Adrenal gland (tissue), 5 donors: ENCODE measurements around the gene SLC26A4.

ENCODE experiments used
- POLR2A ChIP-seq, 2 donors: fragments of 450-650 bp; IDR thresholded peaks; one replicate each; pipeline ENCODE4 v1.6.1; 2017; ENCODE audit warnings: antibody characterized with exemption in 2 of 2, mild to moderate bottlenecking in 2 of 2, moderate library complexity in 1 of 2
- TF ChIP-seq, protein P1 (sequence below), 6 experiments: fragments of 450-650 bp in 4 of 6; fragments of 200-600 bp in 2 of 6; sonication (generic) in 1 of 6; IDR thresholded peaks; 1 replicate in 5 of 6; 2 replicates in 1 of 6; pipeline versions ENCODE4 v1.5.1 to v1.8.0; 2016 to 2021; ENCODE audit warnings: antibody characterized with exemption in 6 of 6, mild to moderate bottlenecking in 2 of 6, moderate library complexity in 1 of 6
- donor health status: DM: no; HTN: no; CAD: no.

GRCh38 chr7:107627002-107627401 lies 33.6 kb upstream of the SLC26A4 start:
- TF ChIP-seq, protein P1, sequence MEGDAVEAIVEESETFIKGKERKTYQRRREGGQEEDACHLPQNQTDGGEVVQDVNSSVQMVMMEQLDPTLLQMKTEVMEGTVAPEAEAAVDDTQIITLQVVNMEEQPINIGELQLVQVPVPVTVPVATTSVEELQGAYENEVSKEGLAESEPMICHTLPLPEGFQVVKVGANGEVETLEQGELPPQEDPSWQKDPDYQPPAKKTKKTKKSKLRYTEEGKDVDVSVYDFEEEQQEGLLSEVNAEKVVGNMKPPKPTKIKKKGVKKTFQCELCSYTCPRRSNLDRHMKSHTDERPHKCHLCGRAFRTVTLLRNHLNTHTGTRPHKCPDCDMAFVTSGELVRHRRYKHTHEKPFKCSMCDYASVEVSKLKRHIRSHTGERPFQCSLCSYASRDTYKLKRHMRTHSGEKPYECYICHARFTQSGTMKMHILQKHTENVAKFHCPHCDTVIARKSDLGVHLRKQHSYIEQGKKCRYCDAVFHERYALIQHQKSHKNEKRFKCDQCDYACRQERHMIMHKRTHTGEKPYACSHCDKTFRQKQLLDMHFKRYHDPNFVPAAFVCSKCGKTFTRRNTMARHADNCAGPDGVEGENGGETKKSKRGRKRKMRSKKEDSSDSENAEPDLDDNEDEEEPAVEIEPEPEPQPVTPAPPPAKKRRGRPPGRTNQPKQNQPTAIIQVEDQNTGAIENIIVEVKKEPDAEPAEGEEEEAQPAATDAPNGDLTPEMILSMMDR (IDR thresholded peaks at IDR 0.05): no peak
- TF ChIP-seq POLR2A (IDR thresholded peaks at IDR 0.05): no peak
